HPDE6-E6E7 (cell line): Measurements from ENCODE around the gene NMB.

Source experiments
- DNase-seq: peaks from one replicate; pipeline ENCODE4 v3.0.0; 2011; ENCODE audit warnings: missing footprints; ENCODE audit errors: extremely low spot score

Gene NMB

DNA sequence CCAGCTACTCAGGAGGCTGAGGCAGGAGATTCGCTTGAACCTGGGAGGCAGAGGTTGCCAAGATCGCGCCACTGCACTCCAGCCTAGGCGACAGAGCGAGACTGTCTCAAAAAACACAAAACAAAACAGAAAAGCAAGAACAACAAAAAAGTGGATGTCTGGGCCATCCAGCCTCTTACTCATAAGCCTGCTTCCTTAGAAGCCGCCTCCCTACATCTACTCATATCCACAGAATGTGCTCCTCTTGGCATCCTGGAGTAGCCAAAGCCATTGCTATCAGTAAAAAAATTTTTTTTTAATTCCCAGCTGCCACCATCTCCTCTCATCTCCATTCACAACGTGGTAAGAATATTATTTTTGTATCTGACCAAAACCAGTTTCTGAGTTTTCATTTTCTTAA is 46.4 kb downstream of the NMB start:
- DNase-seq, result no peak

- no peak for DNase-seq
Measured at GRCh38 chr15:84609818-84610525, 48.0 kb downstream of the NMB start.

DNA sequence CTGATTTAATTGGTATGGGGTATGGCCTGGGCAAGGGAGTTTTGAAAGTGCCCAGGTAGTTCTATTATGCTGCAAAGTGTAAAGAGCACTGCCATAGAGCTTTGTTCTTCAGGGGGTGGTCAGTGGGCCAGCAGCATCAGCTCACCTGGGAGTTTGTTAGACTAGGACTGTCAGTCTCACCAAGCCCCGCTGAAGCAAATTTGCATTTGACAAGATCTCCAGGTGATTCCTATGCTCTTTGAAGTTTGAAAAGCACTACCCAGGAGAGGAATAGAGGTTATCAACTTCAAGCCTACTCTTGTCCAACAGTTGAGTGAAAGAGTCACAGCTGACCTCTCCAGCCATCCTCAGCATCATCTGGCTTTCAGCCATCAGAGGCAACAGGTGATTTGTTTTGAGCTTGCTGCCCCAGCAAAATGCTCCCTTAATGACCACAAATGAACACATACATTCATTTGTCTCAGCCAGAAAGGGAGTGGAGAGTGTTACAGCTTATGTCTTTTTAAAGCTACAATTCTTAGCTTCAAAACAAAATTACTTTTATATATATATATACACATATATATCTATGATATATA is 49.2 kb downstream of the NMB start:
- no peak for DNase-seq

DNA sequence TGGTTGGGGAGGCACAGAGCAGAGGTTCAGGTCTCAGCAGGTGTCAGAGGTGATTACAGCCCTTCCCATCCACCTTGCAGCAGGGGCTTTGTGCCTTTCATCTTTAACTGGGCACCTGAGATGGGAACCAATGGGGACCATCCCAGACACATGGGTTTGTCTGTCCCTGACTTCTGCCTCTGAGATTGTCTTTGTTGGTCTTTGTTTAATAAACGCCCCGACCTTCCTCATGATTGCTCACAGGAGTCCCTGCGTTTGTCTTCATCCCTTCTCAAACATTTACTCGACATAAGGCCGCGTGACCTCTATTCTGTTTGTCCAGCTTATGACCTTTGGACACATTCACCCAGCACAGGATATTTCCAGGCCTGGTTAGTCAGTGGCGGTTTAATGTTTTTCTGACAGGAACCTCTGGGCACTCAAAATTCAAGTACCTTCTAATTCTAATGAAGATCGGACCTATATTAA is 51.3 kb downstream of the NMB start:
- DNase-seq, result no peak

DNA sequence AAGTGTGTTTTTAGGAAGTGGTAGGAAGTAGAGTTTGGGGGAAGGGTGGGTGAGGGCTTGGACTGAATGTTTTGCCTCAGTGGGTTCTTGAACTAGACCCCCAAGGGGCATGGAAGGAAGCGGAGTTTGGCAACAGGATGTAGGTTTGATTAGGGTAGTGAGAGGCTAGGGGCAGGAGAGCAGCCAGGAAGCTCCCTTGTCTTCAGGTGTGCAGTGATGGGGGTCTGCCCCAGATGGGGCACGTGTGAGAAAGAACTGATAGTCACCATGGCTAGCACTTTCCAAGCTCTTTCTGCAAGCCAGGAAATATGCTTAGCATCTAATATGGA is 52.5 kb downstream of the NMB start:
- no peak for DNase-seq
